K562 (cell line): ENCODE measurements around the gene DCN. TPM values are rescaled to one million over a fixed set of nuclear protein-coding genes. Genes with fewer than 3 reads are reported as not detected.

Experiments used
- ATAC-seq: fragments of 200-7000 bp; cut with Tn5 transposase; 3 replicates; pipeline ENCODE4 v1.9.1; 2020; ENCODE audit warnings: moderate library complexity
- BruUV-seq: library from RNA; stranded (reverse); fragments of 400-500 nt; replicated peaks from 2 replicates; lab custom pipeline; 2021; lab: Mats Ljungman, UMichigan
- CTCF ChIA-PET: fragments of 300-600 bp; formaldehyde crosslinking; extraction: SDS; loops from one replicate; lab custom pipeline; 2021; ENCODE audit warnings: low intra/inter-chr PET ratio; lab: Yijun Ruan, JAX
- POLR2A ChIA-PET: fragments of 300-600, 350-650 bp; sonication (Branson Sonifier 250); formaldehyde crosslinking; extraction: SDS; loops from one replicate; lab custom pipeline; 2021; ENCODE audit warnings: antibody characterized with exemption, inconsistent platforms; lab: Yijun Ruan, JAX
- DNase-seq, 4 experiments: peaks; one replicate each; pipeline versions ENCODE4 v3.0.0 to v3.0.0-alpha.2; 2011 to 2018; ENCODE audit warnings: low spot score in 3 of 4, mixed read lengths in 3 of 4; ENCODE audit errors: extremely low read depth in 1 of 4
- FAIRE-seq: peaks from 2 replicates; lab custom pipeline; 2011; peaks lifted over from hg19 to GRCh38; lab: Jason Lieb, UNC
- H2AFZ ChIP-seq: 2 replicates; pipeline ENCODE4 v1.6.0; 2011; ENCODE audit warnings: low read depth, low read length, control low read depth, inconsistent platforms
- H3K27ac ChIP-seq: fragments of 200-600 bp; 3 replicates; pipeline ENCODE4 v1.8.0; 2011; ENCODE audit warnings: low read depth, mild to moderate bottlenecking, control low read depth, inconsistent platforms, low read length, moderate library complexity, mixed read lengths; ENCODE audit errors: extremely low read depth
- H3K27me3 ChIP-seq, 2 experiments: fragments of 300-600 bp in 1 of 2; 2 replicates in 1 of 2; 3 replicates in 1 of 2; pipeline versions ENCODE4 v1.6.0 to v1.8.0; 2011; ENCODE audit warnings: inconsistent platforms in 2 of 2, low read length in 2 of 2, mild to moderate bottlenecking in 1 of 2, mixed read lengths in 1 of 2, moderate library complexity in 1 of 2; ENCODE audit not compliant: control insufficient read depth in 2 of 2, insufficient read depth in 2 of 2
- H3K36me3 ChIP-seq: fragments of 300-600 bp; 3 replicates; pipeline ENCODE4 v1.8.0; 2011; ENCODE audit warnings: mild to moderate bottlenecking, low read length, inconsistent platforms; ENCODE audit not compliant: control insufficient read depth, insufficient read depth
- H3K4me1 ChIP-seq, 2 experiments: fragments of 200-600 bp in 1 of 2; replicated peaks in 1 of 2; 2 replicates in 1 of 2; 3 replicates in 1 of 2; pipeline versions ENCODE4 v1.5.1 to v1.8.0; 2011; ENCODE audit warnings: inconsistent platforms in 2 of 2, low read length in 2 of 2, mild to moderate bottlenecking in 1 of 2, mixed read lengths in 1 of 2, moderate library complexity in 1 of 2; ENCODE audit not compliant: control insufficient read depth in 2 of 2, insufficient read depth in 2 of 2
- H3K4me2 ChIP-seq: 2 replicates; pipeline ENCODE4 v1.6.1; 2011; ENCODE audit warnings: low read length, control low read depth, inconsistent platforms, mixed read lengths; ENCODE audit not compliant: insufficient read depth
- H3K4me3 ChIP-seq: fragments of 200-600 bp; sonication (generic), shearing (Covaris generic); 2 replicates; pipeline ENCODE4 v1.5.1; 2016; ENCODE audit warnings: control low read depth, inconsistent platforms
- H3K79me2 ChIP-seq: fragments of 200-600 bp; 3 replicates; pipeline ENCODE4 v1.8.0; 2011; ENCODE audit warnings: low read length, inconsistent platforms; ENCODE audit not compliant: control insufficient read depth, insufficient read depth
- H3K9ac ChIP-seq, 2 experiments: 2 replicates each; pipeline versions ENCODE4 v1.6.0 to v1.6.1; 2011; ENCODE audit warnings: low read depth in 2 of 2, low read length in 2 of 2, control low read depth in 1 of 2, inconsistent platforms in 1 of 2, mild to moderate bottlenecking in 1 of 2, mixed read lengths in 1 of 2; ENCODE audit not compliant: insufficient read depth in 1 of 2
- H3K9me1 ChIP-seq: one replicate; pipeline ENCODE4 v1.6.0; 2011; ENCODE audit warnings: inconsistent platforms, mild to moderate bottlenecking, low read length, moderate library complexity; ENCODE audit not compliant: control insufficient read depth, insufficient read depth
- H3K9me3 ChIP-seq: replicated peaks from 2 replicates; pipeline ENCODE4 v1.5.1; 2011; ENCODE audit warnings: low read depth, low read length, inconsistent platforms; ENCODE audit not compliant: control insufficient read depth, insufficient read depth
- H4K20me1 ChIP-seq: replicated peaks from 2 replicates; pipeline ENCODE4 v1.6.1; 2011; ENCODE audit warnings: low read length, inconsistent platforms, mixed read lengths; ENCODE audit not compliant: control insufficient read depth, insufficient read depth
- DIDO1 ChIP-seq: fragments of 450-650 bp; IDR thresholded peaks from 2 replicates; pipeline ENCODE4 v1.6.1; 2016; ENCODE audit warnings: low read depth, missing biosample characterization, missing genetic modification characterization
- GTF2A2 ChIP-seq: IDR thresholded peaks from 2 replicates; pipeline ENCODE4 v1.6.1; 2016; ENCODE audit warnings: mild to moderate bottlenecking, missing genetic modification characterization, missing compliant biosample characterization
- HDAC8 ChIP-seq: fragments of 450-650 bp; IDR thresholded peaks from 2 replicates; pipeline ENCODE4 v1.6.1; 2016; ENCODE audit warnings: mild to moderate bottlenecking, missing genetic modification characterization, moderate library complexity, missing compliant biosample characterization
- L3MBTL2 ChIP-seq: fragments of 450-650 bp; IDR thresholded peaks from 2 replicates; pipeline ENCODE4 v1.6.1; 2016; ENCODE audit warnings: mild to moderate bottlenecking, moderate library complexity
- PPARD ChIP-seq: fragments of 250-450 bp; sonication (Bioruptor Pico); IDR thresholded peaks from 2 replicates; pipeline ENCODE4 v1.8.0; 2022; ENCODE audit warnings: inconsistent platforms, mild to moderate bottlenecking, moderate library complexity
- ZC3H11A ChIP-seq: IDR thresholded peaks from 2 replicates; pipeline ENCODE4 v1.6.1; 2012; ENCODE audit warnings: low read depth, low read length, improper control_type of control experiment
- WGBS: fragments of 100-300 bp; shearing (Covaris generic); methylation state at CpG from one replicate; pipeline ENCODE4 v1.1.6; 2016; ENCODE audit warnings: low coverage, mixed read lengths; ENCODE audit not compliant: insufficient coverage; ENCODE audit errors: missing lambda C conversion rate; 5-methylcytosine and 5-hydroxymethylcytosine counted together
- in situ Hi-C: fragments of 300-500 bp; cut with MboI; formaldehyde crosslinking; loops from 4 replicates; pipeline ENCODE4 v1.15.0; 2018; ENCODE audit warnings: inconsistent platforms, mixed read lengths
- intact Hi-C: fragments of 100-400 bp; cut with micrococcal nuclease; formaldehyde crosslinking; loops from 2 replicates; pipeline ENCODE4 v1.14.2; 2022
- polyA plus RNA-seq, 8 experiments: library from polyadenylated mRNA; depleted of rRNA in 4 of 8; stranded (reverse) in 5 of 8; unstranded in 3 of 8; fragments of >200 nt; fragmentation: Nextera tagmentation in 2 of 8; fragmentation: Illumina TruSeq in 1 of 8; extraction: Ambion mirVana in 2 of 8; extraction: Trizol in 1 of 8; gene quantifications; 2 replicates each; pipeline versions ENCODE4 v1.2.1 to v1.2.3, GENCODE V29; 2011 to 2014; ENCODE audit warnings: inconsistent platforms in 1 of 8, missing spikeins in 1 of 8
- total RNA-seq, 7 experiments: library from RNA; depleted of rRNA in 6 of 7; stranded (reverse); fragments of >200 nt in 6 of 7; fragmentation: Illumina TruSeq in 2 of 7; extraction: Trizol in 2 of 7; gene quantifications; 2 replicates each; pipeline versions ENCODE4 v1.2.1 to v1.2.3, GENCODE V29; 2011 to 2021; ENCODE audit warnings: low replicate concordance in 1 of 7
- TF ChIP-seq, protein P1 (sequence below): fragments of 450-650 bp; formaldehyde crosslinking; IDR thresholded peaks from 2 replicates; pipeline ENCODE4 v1.4.0; 2020; ENCODE audit warnings: mild to moderate bottlenecking

DCN gene
- total and polyA plus RNA-seq, 9 of the 15 experiments (the other 6 are each of a cell fraction or from before 2014, with no cell fraction given): 0.08 to 2.4 (median 0.31) TPM; not detected in 1

DNA sequence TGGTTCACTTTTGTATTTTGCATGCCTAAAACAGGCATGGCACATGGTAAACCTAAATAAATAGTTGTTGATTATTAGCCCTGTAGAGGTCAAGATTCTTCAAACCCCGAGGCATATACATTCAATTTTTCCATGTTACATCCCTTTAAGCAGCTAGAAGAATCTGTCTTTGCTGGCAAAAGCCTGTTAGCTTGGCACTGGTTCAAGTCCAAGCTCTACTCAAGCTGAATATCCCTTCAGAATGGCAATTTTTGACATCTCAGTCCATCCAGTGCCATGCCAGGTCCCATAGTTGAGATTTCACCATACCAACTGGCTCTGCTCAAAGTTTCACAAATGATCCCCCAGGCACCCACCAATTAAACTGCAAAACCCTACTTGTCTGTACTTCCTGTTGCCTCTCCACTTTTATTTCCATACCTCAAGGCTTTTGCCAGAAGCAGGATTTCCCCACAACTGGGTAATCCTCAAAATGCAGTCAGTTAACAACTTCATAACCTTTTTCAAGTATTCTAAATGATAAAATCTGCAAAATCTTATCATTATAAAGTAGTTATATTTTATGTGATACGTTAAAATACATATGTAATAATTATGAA is 9.0 kb upstream of the DCN start:
- no peak for FAIRE-seq
- no peaks in the 10 kb centered on the region for H3K27me3 ChIP-seq
- no peak overlapping the region for H2AFZ ChIP-seq
- no peaks in the 10 kb centered on the region for H3K4me1 ChIP-seq
- no peak overlapping the region for H3K4me3 ChIP-seq
- no peak overlapping the region for H3K4me2 ChIP-seq
- BruUV-seq: no TSS peak
- in situ Hi-C loops: no loop called here
- no peaks in the 10 kb centered on the region for H3K79me2 ChIP-seq
- CTCF ChIA-PET: no interaction called here
- no peak for DNase-seq
- no peak for ATAC-seq
- POLR2A ChIA-PET: interaction anchor here (1.0 kb wide), 1 partner anchor 11 kb away, joined by 3 read pairs; no protein-coding TSS in a partner anchor
- 0% methylated on average over 2 of the region's 2 CpGs for WGBS
- no peak for TF ChIP-seq DIDO1
- TF ChIP-seq ZC3H11A: no peak
- TF ChIP-seq, protein P1, sequence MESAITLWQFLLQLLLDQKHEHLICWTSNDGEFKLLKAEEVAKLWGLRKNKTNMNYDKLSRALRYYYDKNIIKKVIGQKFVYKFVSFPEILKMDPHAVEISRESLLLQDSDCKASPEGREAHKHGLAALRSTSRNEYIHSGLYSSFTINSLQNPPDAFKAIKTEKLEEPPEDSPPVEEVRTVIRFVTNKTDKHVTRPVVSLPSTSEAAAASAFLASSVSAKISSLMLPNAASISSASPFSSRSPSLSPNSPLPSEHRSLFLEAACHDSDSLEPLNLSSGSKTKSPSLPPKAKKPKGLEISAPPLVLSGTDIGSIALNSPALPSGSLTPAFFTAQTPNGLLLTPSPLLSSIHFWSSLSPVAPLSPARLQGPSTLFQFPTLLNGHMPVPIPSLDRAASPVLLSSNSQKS (CRISPR knock-in tag): no peak
- no peak for TF ChIP-seq L3MBTL2
- TF ChIP-seq HDAC8 (tag): no peak
- no peak for TF ChIP-seq PPARD (CRISPR knock-in tag)
- TF ChIP-seq GTF2A2 (tag): no peak
- no peaks in the 10 kb centered on the region for H3K9me1 ChIP-seq
- no peaks in the 10 kb centered on the region for H3K9me3 ChIP-seq
- no peaks in the 10 kb centered on the region for H3K36me3 ChIP-seq
- H3K27ac ChIP-seq: no peak overlapping the region
- no peak overlapping the region for H3K9ac ChIP-seq
- H4K20me1 ChIP-seq: no peaks in the 10 kb centered on the region
- intact Hi-C loops: no loop called here
